HEK293 (cell line): Measurements from ENCODE around the gene SSTR4.

Experiments used
- CTCF ChIA-PET: fragments of 350-600 bp; formaldehyde crosslinking; extraction: SDS; loops from one replicate; lab custom pipeline; 2021; ENCODE audit warnings: antibody characterized with exemption; lab: Yijun Ruan, JAX
- POLR2A ChIA-PET: fragments of 300-600 bp; formaldehyde crosslinking; extraction: SDS; loops from one replicate; lab custom pipeline; 2020; ENCODE audit warnings: antibody characterized with exemption, inconsistent platforms; lab: Yijun Ruan, JAX
- H3K27ac ChIP-seq: fragments of 200-500 bp; sonication (Bioruptor generic); 2 replicates; pipeline ENCODE4 v1.5.1; 2014; ENCODE audit warnings: low read depth, low read length, control low read depth, inconsistent platforms; ENCODE audit errors: extremely low read depth
- H3K36me3 ChIP-seq, 2 experiments: fragments of 200-500 bp in 1 of 2; sonication (Bioruptor generic) in 1 of 2; 1 replicate in 1 of 2; 2 replicates in 1 of 2; pipeline ENCODE4 v1.5.1; 2014 to 2017; ENCODE audit warnings: inconsistent platforms in 2 of 2, low read length in 2 of 2; ENCODE audit not compliant: control insufficient read depth in 2 of 2, insufficient read depth in 1 of 2
- H3K4me1 ChIP-seq: fragments of 200-500 bp; sonication (Bioruptor generic); 2 replicates; pipeline ENCODE4 v1.5.1; 2014; ENCODE audit warnings: mild to moderate bottlenecking, low read length, inconsistent platforms; ENCODE audit not compliant: control insufficient read depth, insufficient read depth
- H3K4me3 ChIP-seq: 2 replicates; pipeline ENCODE4 v1.5.1; 2011; ENCODE audit warnings: low read depth, mild to moderate bottlenecking, control low read depth, low read length, moderate library complexity
- H3K9me3 ChIP-seq: fragments of 200-500 bp; sonication (Bioruptor generic); 2 replicates; pipeline ENCODE4 v1.5.1; 2014; ENCODE audit warnings: low read depth, low read length, inconsistent platforms; ENCODE audit not compliant: control insufficient read depth, insufficient read depth
- BCL11B ChIP-seq: fragments of 450-650 bp; formaldehyde crosslinking; IDR thresholded peaks from 2 replicates; pipeline ENCODE4 v1.5.1; 2016; ENCODE audit warnings: low read depth, missing biosample characterization, missing genetic modification characterization
- ELK4 ChIP-seq: IDR thresholded peaks from 2 replicates; pipeline ENCODE4 v1.6.1; 2011; ENCODE audit warnings: mild to moderate bottlenecking, low read depth, low read length, borderline replicate concordance
- KLF16 ChIP-seq: fragments of 450-650 bp; formaldehyde crosslinking; IDR thresholded peaks from 2 replicates; pipeline ENCODE4 v1.5.1; 2017; ENCODE audit warnings: missing biosample characterization, missing genetic modification characterization
- PATZ1 ChIP-seq: fragments of 450-650 bp; formaldehyde crosslinking; IDR thresholded peaks from 2 replicates; pipeline ENCODE4 v1.5.1; 2016; ENCODE audit warnings: missing biosample characterization, missing genetic modification characterization
- PRDM10 ChIP-seq: fragments of 450-650 bp; formaldehyde crosslinking; IDR thresholded peaks from 2 replicates; pipeline ENCODE4 v1.5.1; 2016; ENCODE audit warnings: missing biosample characterization, missing genetic modification characterization
- YY1 ChIP-seq: fragments of 450-650 bp; formaldehyde crosslinking; IDR thresholded peaks from 2 replicates; pipeline ENCODE4 v1.5.1; 2018; ENCODE audit warnings: missing biosample characterization, missing genetic modification characterization
- ZBTB21 ChIP-seq: fragments of 450-650 bp; formaldehyde crosslinking; IDR thresholded peaks from 2 replicates; pipeline ENCODE4 v1.5.1; 2017; ENCODE audit warnings: missing biosample characterization, missing genetic modification characterization
- ZEB2 ChIP-seq: fragments of 450-650 bp; formaldehyde crosslinking; IDR thresholded peaks from 2 replicates; pipeline ENCODE4 v1.5.1; 2016; ENCODE audit warnings: missing biosample characterization, missing genetic modification characterization
- ZNF133 ChIP-seq: fragments of 450-650 bp; formaldehyde crosslinking; IDR thresholded peaks from 2 replicates; pipeline ENCODE4 v1.5.1; 2016; ENCODE audit warnings: missing biosample characterization, missing genetic modification characterization
- ZNF16 ChIP-seq: fragments of 450-650 bp; formaldehyde crosslinking; IDR thresholded peaks from 2 replicates; pipeline ENCODE4 v1.5.1; 2016; ENCODE audit warnings: low read depth, missing biosample characterization, missing genetic modification characterization
- ZNF19 ChIP-seq: fragments of 450-650 bp; formaldehyde crosslinking; IDR thresholded peaks from 2 replicates; pipeline ENCODE4; 2016; ENCODE audit warnings: missing biosample characterization, missing genetic modification characterization, low read depth
- ZNF223 ChIP-seq: fragments of 450-650 bp; formaldehyde crosslinking; IDR thresholded peaks from 2 replicates; pipeline ENCODE4 v1.5.1; 2016; ENCODE audit warnings: missing biosample characterization, missing genetic modification characterization
- ZNF23 ChIP-seq: fragments of 450-650 bp; formaldehyde crosslinking; IDR thresholded peaks from 2 replicates; pipeline ENCODE4 v1.5.1; 2016; ENCODE audit warnings: missing biosample characterization, missing genetic modification characterization, borderline replicate concordance
- ZNF239 ChIP-seq: fragments of 450-650 bp; formaldehyde crosslinking; IDR thresholded peaks from 2 replicates; pipeline ENCODE4 v1.5.1; 2016; ENCODE audit warnings: missing biosample characterization, missing genetic modification characterization
- ZNF366 ChIP-seq: fragments of 450-650 bp; formaldehyde crosslinking; conservative IDR thresholded peaks from 2 replicates; pipeline ENCODE4 v1.5.1; 2016; ENCODE audit warnings: missing biosample characterization, missing genetic modification characterization
- ZNF404 ChIP-seq: fragments of 450-650 bp; formaldehyde crosslinking; IDR thresholded peaks from 2 replicates; pipeline ENCODE4 v1.5.1; 2017; ENCODE audit warnings: missing biosample characterization, missing genetic modification characterization
- ZNF433 ChIP-seq: fragments of 450-650 bp; formaldehyde crosslinking; IDR thresholded peaks from 2 replicates; pipeline ENCODE4 v1.5.1; 2016; ENCODE audit warnings: missing biosample characterization, missing genetic modification characterization, low read depth
- ZNF48 ChIP-seq: fragments of 450-650 bp; formaldehyde crosslinking; IDR thresholded peaks from 2 replicates; pipeline ENCODE4 v1.5.1; 2016; ENCODE audit warnings: missing biosample characterization, missing genetic modification characterization
- ZNF514 ChIP-seq: fragments of 450-650 bp; formaldehyde crosslinking; IDR thresholded peaks from 2 replicates; pipeline ENCODE4 v1.5.1; 2016; ENCODE audit warnings: missing biosample characterization, missing genetic modification characterization
- ZNF521 ChIP-seq: fragments of 450-650 bp; formaldehyde crosslinking; IDR thresholded peaks from 2 replicates; pipeline ENCODE4 v1.5.1; 2017; ENCODE audit warnings: missing biosample characterization, mild to moderate bottlenecking, missing genetic modification characterization
- ZNF571 ChIP-seq: fragments of 450-650 bp; formaldehyde crosslinking; IDR thresholded peaks from 2 replicates; pipeline ENCODE4 v1.5.0; 2017; ENCODE audit warnings: missing biosample characterization, missing genetic modification characterization
- ZNF670 ChIP-seq: fragments of 450-650 bp; formaldehyde crosslinking; IDR thresholded peaks from 2 replicates; pipeline ENCODE4 v1.5.1; 2016; ENCODE audit warnings: missing biosample characterization, missing genetic modification characterization, low read depth
- ZNF677 ChIP-seq: fragments of 450-650 bp; IDR thresholded peaks from 2 replicates; pipeline ENCODE4 v1.5.0; 2018; ENCODE audit warnings: missing biosample characterization, mild to moderate bottlenecking, missing genetic modification characterization, moderate library complexity
- ZNF747 ChIP-seq: fragments of 450-650 bp; formaldehyde crosslinking; IDR thresholded peaks from 2 replicates; pipeline ENCODE4 v1.5.1; 2016; ENCODE audit warnings: missing biosample characterization, missing genetic modification characterization
- ZNF843 ChIP-seq: fragments of 450-650 bp; formaldehyde crosslinking; IDR thresholded peaks from 2 replicates; pipeline ENCODE4 v1.5.1; 2016; ENCODE audit warnings: missing biosample characterization, missing genetic modification characterization
- TF ChIP-seq, protein P1 (sequence below): fragments of 450-650 bp; IDR thresholded peaks from 2 replicates; pipeline ENCODE4 v1.5.1; 2018; ENCODE audit warnings: missing biosample characterization, mild to moderate bottlenecking, missing genetic modification characterization

The SSTR4 gene

DNA sequence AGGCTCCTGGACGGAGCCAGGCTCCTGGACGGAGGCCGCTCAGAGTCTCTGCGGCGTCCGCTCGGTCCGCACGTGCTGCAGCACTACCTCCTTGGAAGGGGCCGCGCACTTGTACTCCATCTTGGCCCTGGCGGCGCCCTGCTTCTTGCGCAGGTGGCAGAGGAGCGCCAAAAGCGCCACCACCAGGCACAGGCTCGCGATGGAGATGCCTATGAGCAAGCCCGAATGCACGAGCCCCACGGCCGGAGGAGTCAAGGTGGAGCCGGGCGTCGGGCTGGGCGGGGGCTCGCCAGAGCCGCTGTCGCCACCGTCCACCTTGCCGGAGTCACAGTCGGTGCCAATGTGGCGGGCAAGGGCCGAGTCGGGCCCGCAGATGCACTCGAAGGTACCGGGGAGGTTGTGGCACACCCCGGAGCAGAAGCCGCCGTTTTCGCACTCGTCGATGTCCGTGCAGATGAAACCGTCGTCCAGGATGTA lies 12.7 kb downstream of the SSTR4 start:
- TF ChIP-seq ZNF366 (tag by site-specific recombination) = no peak
- Histone ChIP-seq H3K27ac (no peak overlapping the region), H3K4me1 (no peaks in the 10 kb centered on the region), H3K9me3 (no peaks in the 10 kb centered on the region), H3K36me3 (no peaks in the 10 kb centered on the region), H3K4me3 (no peak overlapping the region)
- CTCF ChIA-PET = interaction anchor here (1.0 kb wide), 1 partner anchor 187 kb away, joined by 3 read pairs; no protein-coding TSS in a partner anchor
- POLR2A ChIA-PET = no interaction called here

- Histone ChIP-seq H3K4me1 (no peaks in the 10 kb centered on the region), H3K36me3 (no peaks in the 10 kb centered on the region), H3K4me3 (peak overlapping the region; percentile 21), H3K9me3 (no peaks in the 10 kb centered on the region), H3K27ac (no peak overlapping the region; the same call in 1 of the 2 replicates)
- CTCF ChIA-PET = interaction anchor here (0.7 kb wide), 1 partner anchor 157 kb away, joined by 3 read pairs; no protein-coding TSS in a partner anchor
- POLR2A ChIA-PET = no interaction called here
- TF ChIP-seq ZNF23 (tag by site-specific recombination) = no peak
- TF ChIP-seq ZNF19 (tag by site-specific recombination) = no peak
- no peak for TF ChIP-seq ZNF677 (tag by site-specific recombination)
- TF ChIP-seq ZNF433 = no peak
- TF ChIP-seq ZNF521 = no peak
- no peak for TF ChIP-seq ZNF514 (tag by site-specific recombination)
- no peak for TF ChIP-seq ZNF843
- no peak for TF ChIP-seq ZNF670
- TF ChIP-seq KLF16 = no peak
- no peak for TF ChIP-seq YY1 (tag by site-specific recombination)
- no peak for TF ChIP-seq ZBTB21 (tag by site-specific recombination)
- TF ChIP-seq PATZ1 (tag by site-specific recombination) = no peak
- no peak for TF ChIP-seq ZNF404 (tag by site-specific recombination)
- TF ChIP-seq BCL11B (tag by site-specific recombination) = no peak
- TF ChIP-seq PRDM10 (tag by site-specific recombination) = 0 out of 2 replicates have a peak, but pooled peaks have one; percentile 22
- no peak for TF ChIP-seq ZNF747 (tag by site-specific recombination)
- no peak for TF ChIP-seq ZNF239 (tag by site-specific recombination)
- TF ChIP-seq, protein P1, sequence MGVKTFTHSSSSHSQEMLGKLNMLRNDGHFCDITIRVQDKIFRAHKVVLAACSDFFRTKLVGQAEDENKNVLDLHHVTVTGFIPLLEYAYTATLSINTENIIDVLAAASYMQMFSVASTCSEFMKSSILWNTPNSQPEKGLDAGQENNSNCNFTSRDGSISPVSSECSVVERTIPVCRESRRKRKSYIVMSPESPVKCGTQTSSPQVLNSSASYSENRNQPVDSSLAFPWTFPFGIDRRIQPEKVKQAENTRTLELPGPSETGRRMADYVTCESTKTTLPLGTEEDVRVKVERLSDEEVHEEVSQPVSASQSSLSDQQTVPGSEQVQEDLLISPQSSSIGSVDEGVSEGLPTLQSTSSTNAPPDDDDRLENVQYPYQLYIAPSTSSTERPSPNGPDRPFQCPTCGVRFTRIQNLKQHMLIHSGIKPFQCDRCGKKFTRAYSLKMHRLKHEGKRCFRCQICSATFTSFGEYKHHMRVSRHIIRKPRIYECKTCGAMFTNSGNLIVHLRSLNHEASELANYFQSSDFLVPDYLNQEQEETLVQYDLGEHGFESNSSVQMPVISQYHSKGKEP = peak; percentile 48; the same call in 1 of the 2 replicates
- TF ChIP-seq ZNF366 (tag by site-specific recombination) = no peak
- TF ChIP-seq ZNF571 = no peak
- TF ChIP-seq ZNF16 = no peak
- TF ChIP-seq ZEB2 (tag by site-specific recombination) = no peak
- TF ChIP-seq ZNF223 = no peak
- TF ChIP-seq ZNF133 (tag by site-specific recombination) = no peak
- no peak for TF ChIP-seq ELK4
- TF ChIP-seq ZNF48 = no peak
Measured at GRCh38 chr20:23048283-23049200, 13.4 kb downstream of the SSTR4 start.
